HFF-Myc (cell line): ENCODE results near the gene GLI3.

ENCODE experiments used
- DNase-seq: peaks from one replicate; pipeline ENCODE4 v3.0.0-alpha.2; 2011; ENCODE audit warnings: low read depth; ENCODE audit errors: extremely low read depth
- H3K4me3 ChIP-seq: replicated peaks from 2 replicates; pipeline ENCODE4 v1.5.1; 2011; ENCODE audit warnings: low read depth, mild to moderate bottlenecking, control low read depth, low read length
- TF ChIP-seq, protein P1 (sequence below): IDR thresholded peaks from 2 replicates; pipeline ENCODE4 v1.5.1; 2012; ENCODE audit warnings: mild to moderate bottlenecking, low read depth, low read length, control low read depth; ENCODE audit errors: missing control alignments

The GLI3 gene

DNA sequence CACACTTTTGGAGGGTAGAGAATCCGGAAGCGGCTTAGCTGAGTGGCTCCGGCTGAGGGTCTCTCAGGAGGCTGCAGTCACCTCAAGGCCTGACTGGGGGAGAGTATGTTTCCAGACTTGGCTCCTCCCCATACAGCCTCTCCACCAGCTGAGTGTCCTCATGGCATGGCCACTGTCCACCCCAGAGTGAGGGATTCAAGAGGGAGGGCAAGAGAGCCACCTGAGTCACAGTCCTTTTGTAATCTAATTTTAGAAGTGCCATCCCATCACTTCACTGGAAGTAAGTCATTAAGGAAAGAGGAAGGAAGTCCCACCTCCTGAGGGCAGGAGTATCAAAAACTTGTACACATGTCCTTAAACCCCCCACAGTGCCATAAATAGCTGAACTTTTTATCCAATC is 134.0 kb downstream of the GLI3 start:
- TF ChIP-seq, protein P1, sequence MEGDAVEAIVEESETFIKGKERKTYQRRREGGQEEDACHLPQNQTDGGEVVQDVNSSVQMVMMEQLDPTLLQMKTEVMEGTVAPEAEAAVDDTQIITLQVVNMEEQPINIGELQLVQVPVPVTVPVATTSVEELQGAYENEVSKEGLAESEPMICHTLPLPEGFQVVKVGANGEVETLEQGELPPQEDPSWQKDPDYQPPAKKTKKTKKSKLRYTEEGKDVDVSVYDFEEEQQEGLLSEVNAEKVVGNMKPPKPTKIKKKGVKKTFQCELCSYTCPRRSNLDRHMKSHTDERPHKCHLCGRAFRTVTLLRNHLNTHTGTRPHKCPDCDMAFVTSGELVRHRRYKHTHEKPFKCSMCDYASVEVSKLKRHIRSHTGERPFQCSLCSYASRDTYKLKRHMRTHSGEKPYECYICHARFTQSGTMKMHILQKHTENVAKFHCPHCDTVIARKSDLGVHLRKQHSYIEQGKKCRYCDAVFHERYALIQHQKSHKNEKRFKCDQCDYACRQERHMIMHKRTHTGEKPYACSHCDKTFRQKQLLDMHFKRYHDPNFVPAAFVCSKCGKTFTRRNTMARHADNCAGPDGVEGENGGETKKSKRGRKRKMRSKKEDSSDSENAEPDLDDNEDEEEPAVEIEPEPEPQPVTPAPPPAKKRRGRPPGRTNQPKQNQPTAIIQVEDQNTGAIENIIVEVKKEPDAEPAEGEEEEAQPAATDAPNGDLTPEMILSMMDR: no peak
- H3K4me3 ChIP-seq: no peak overlapping the region
- no peak for DNase-seq

DNA sequence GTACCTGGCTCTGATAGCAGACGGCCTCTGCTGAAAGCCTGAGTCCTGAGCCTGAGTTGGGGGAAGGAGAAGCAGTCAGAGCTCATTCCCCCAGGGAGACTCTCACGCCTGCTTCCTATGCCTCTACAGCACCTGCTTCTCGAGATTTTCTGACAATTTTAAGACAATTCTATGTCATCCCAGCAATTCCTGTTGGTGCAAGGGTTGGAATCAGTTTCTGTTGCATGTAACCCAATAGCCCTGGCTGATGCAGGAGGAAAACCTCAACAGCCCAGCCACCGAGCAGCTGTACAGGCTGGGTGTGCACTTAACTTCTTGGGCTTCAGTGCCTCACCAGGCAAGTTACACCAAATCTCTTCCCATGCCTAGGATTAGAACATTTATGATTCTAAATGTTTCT is 134.7 kb downstream of the GLI3 start:
- TF ChIP-seq, protein P1: no peak
- DNase-seq: no peak
- no peak overlapping the region for H3K4me3 ChIP-seq

DNA sequence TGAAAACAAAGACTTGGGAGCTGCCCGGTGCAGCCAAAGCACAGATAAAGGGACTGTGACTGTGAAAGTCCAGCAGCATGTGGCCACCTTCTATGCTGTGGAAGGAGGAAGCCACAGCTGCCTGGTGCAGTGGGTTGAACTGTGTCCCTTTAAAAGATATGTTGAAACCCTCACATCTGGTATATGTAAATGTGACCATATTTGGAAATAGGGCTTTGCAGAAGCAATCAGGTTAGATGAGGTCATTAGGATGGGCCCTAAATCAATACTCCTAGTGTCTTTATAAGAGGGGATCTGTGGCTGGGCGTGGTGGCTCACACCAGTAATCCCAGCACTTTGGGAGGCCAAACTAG is 136.9 kb downstream of the GLI3 start:
- TF ChIP-seq, protein P1: no peak
- H3K4me3 ChIP-seq: no peak overlapping the region
- no peak for DNase-seq

DNA sequence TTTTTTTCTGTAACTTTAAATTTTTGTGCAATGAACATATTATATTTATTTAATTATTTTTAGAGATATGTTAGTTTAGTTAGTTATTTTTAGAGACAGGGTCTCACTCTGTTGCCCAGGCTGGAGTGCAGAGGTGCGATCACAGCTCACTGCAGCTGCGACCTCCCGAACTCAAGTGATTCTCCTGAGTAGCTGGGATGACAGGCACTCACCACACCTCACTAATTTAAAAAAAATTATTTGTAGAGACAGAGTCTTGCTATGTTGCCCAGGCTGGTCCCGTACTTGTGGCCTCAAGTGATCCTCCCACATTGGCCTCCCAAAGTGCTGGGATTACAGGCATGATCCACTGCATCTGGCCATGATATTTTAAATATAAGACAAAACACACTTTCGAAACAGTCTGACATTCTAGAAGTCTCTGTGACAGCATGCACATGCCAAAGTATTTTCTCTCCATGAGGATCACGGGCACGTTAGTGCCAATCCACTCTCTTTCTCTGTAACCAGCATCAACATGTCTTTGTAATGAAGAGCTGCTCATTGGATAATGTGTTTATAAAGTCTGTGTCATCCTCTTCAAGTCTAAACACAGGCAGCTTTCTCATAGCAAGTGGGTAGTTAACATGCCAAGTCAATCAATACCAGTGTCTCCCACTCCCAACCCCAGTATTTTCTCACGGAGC is 137.4 kb downstream of the GLI3 start:
- DNase-seq: no peak
- TF ChIP-seq, protein P1: no peak
- H3K4me3 ChIP-seq: no peak overlapping the region

DNA sequence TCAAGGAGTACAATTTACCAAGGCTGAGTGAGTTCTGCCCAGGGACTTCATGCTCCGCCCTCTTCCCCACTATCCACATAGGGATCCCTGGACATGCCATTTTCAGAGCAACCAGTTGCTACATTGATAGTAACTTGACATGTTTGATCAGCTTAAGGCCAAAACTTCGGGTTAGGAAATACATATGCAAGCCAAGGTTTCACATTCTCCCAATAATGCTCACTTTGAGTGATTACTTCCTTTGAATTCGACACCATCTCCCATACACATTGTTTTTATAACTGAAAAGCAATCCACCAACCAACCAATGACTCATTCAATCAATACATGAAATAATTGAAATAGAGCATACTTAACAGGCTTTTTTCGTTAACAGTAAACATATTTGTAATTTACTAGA is 137.9 kb downstream of the GLI3 start:
- no peak overlapping the region for H3K4me3 ChIP-seq
- TF ChIP-seq, protein P1: no peak
- no peak for DNase-seq

DNA sequence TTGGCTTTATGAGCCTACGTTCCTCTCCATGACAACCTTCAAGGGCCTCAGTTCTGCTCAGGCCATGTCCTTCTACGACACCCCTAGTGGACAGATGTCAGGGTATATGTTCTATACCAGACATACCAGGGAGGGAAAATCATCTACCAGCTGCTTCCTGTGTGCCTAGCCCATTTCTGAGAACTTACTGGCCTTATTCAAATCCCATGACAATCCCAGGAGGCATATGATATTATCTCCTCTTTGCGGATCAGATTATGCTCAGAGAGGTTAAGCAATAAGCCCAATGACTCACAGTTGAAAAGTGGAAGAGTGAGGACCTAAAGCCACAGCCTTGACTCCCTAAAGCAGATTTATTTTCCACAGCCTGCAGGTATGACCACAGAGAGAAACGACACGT is 139.3 kb downstream of the GLI3 start:
- DNase-seq: peak; percentile 54
- H3K4me3 ChIP-seq: no peak overlapping the region
- TF ChIP-seq, protein P1: peak; percentile 32

DNA sequence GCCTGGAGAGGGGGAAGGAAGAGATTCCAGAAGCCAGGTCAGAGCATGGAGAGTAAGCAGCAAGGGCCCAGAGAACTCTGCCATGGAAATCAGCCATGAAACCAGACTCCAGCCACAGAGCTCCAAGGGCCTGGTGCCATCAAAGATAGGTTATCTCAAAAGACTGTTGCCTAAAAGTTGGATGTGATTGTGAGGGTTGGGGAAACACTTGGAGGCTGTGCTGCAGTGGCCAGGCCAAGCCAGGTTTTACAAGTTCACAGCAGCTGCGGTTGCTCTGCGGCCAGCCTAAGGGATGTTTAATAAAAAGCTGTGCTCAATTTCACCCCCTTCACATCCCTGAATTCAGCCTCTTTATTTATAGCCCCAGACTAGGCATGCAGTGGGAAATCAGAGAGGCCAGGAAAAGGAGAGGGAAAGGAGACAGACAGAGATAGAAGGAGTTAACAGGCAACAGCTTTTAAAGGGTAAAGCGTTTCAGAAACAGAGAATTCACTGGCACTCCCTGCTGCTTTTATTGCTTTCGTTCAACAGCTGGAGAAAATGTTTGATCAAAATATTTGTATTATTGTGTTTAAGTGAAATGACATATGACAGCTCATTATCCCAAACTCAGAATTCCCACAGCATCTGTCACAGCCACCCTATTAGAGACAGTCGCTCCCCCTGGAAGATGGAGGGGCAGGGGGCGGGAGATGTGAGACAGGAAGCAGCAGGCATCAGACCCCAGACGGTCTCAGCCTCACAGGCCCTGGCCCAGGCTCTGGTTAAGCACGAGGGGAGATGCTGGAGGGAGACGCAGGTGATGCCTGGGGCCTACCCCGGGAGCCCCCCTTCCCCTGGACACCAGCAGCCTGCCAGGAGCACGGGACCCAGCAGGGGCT is 140.1 kb downstream of the GLI3 start:
- TF ChIP-seq, protein P1: no peak
- no peak for DNase-seq
- H3K4me3 ChIP-seq: no peak overlapping the region
